WERI-Rb-1 (cell line): ENCODE measurements around the gene COL2A1.

Experiments used
- DNase-seq: peaks from one replicate; pipeline ENCODE4 v3.0.0-alpha.2; 2020
- H3K27ac ChIP-seq: fragments of 250-450 bp; sonication (Bioruptor Pico); 2 replicates; pipeline ENCODE4 v1.5.1; 2020; ENCODE audit warnings: mild to moderate bottlenecking, moderate library complexity
- H3K27me3 ChIP-seq: fragments of 250-450 bp; sonication (Bioruptor Pico); 2 replicates; pipeline ENCODE4 v1.5.1; 2021; ENCODE audit warnings: mild to moderate bottlenecking, low read depth, moderate library complexity; ENCODE audit not compliant: insufficient read depth, severe bottlenecking
- H3K36me3 ChIP-seq: fragments of 250-450 bp; sonication (Bioruptor Pico); 2 replicates; pipeline ENCODE4 v1.5.1; 2020; ENCODE audit warnings: mild to moderate bottlenecking, moderate library complexity
- H3K4me3 ChIP-seq: 2 replicates; pipeline ENCODE4 v1.5.1; 2011; ENCODE audit warnings: low read depth, mild to moderate bottlenecking, control low read depth, low read length
- H3K9me3 ChIP-seq: fragments of 250-450 bp; sonication (Bioruptor Pico); 2 replicates; pipeline ENCODE4 v1.5.1; 2021; ENCODE audit warnings: mild to moderate bottlenecking, moderate library complexity; ENCODE audit not compliant: severe bottlenecking
- CTCF ChIP-seq: IDR thresholded peaks from 2 replicates; pipeline ENCODE4 v1.5.1; 2011; ENCODE audit warnings: low read depth, mild to moderate bottlenecking, control low read depth, inconsistent platforms, low read length

COL2A1 gene

DNA sequence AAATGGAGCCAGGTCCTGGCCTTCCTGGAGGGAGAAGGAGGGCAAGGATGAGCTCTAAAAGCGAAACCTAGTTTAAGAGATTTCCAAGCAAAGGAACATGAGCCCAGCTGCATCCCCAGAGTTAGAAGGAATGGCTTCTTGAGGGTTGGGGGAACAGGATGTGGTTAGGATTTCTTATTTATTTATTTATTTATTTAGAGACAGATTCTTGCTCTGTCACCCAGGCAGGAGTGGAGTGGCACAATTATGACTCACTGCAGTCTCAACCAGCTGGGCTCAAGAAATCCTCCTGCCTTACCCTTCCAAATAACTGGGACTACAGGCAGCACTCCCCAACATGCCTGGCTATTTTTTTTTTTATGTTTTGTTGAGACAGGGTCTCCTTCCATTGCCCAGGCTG is 66.2 kb downstream of the COL2A1 start:
- H3K36me3 ChIP-seq: no peaks in the 10 kb centered on the region
- H3K27ac ChIP-seq: no peak overlapping the region
- no peaks in the 10 kb centered on the region for H3K27me3 ChIP-seq
- no peaks in the 10 kb centered on the region for H3K9me3 ChIP-seq
- no peak for TF ChIP-seq CTCF
- no peak for DNase-seq
- no peak overlapping the region for H3K4me3 ChIP-seq

GRCh38 chr12:47935184-47935583 is 69.1 kb downstream of the COL2A1 start:
- Histone ChIP-seq H3K27me3 (peaks cover 8% of the 10 kb centered on the region), H3K9me3 (no peaks in the 10 kb centered on the region), H3K4me3 (no peak overlapping the region), H3K36me3 (no peaks in the 10 kb centered on the region), H3K27ac (no peak overlapping the region)
- no peak for DNase-seq
- no peak for TF ChIP-seq CTCF

DNA sequence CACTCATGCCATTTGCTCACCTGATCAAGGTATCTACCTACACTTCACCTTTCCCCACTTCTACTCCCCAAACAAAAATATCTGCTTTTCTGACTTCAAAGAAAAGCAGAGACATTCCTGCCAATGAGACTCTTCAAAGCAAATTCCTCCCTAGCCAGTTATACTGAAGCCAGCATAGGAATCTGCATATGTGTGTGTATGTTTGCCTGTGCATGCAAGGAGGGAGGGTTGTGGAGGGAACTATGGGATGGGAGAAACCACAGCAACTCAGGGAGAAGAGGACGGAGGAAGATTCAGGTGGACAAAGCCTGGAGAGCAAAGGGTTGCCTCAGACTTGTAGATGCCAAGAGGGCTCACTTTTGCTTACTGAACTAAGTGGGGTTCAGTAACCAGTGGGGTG is 73.1 kb downstream of the COL2A1 start:
- no peak for DNase-seq
- no peak overlapping the region for H3K27ac ChIP-seq
- peaks cover 27% of the 10 kb centered on the region for H3K27me3 ChIP-seq
- no peak for TF ChIP-seq CTCF
- no peaks in the 10 kb centered on the region for H3K9me3 ChIP-seq
- H3K36me3 ChIP-seq: no peaks in the 10 kb centered on the region
- H3K4me3 ChIP-seq: no peak overlapping the region

- peaks cover 27% of the 10 kb centered on the region for H3K27me3 ChIP-seq
- H3K9me3 ChIP-seq: no peaks in the 10 kb centered on the region
Observed at GRCh38 chr12:47930634-47931033, 73.6 kb downstream of the COL2A1 start.

GRCh38 chr12:47927346-47927745 is 76.9 kb downstream of the COL2A1 start:
- H3K9me3 ChIP-seq: no peaks in the 10 kb centered on the region
- no peaks in the 10 kb centered on the region for H3K36me3 ChIP-seq
- no peak for DNase-seq
- no peak overlapping the region for H3K4me3 ChIP-seq
- peaks cover 32% of the 10 kb centered on the region for H3K27me3 ChIP-seq
- H3K27ac ChIP-seq: no peak overlapping the region
- no peak for TF ChIP-seq CTCF

More at GRCh38 chr12:47930634-47931033, 73.6 kb downstream of the COL2A1 start:
- TF ChIP-seq CTCF: no peak
- no peak overlapping the region for H3K4me3 ChIP-seq
- DNase-seq: no peak
- no peak overlapping the region for H3K27ac ChIP-seq
- H3K36me3 ChIP-seq: no peaks in the 10 kb centered on the region
